GM21360 (cell line): ENCODE measurements around the gene ALPK1.
"Not testable (repeated sequence)": the region's sequence is repeated elsewhere in the genome, so short reads cannot be mapped to it uniquely, and the experiment has no call there.

Source experiments
- ATAC-seq: cut with Tn5 transposase; IDR thresholded peaks from one replicate; pipeline ENCODE4 v1.9.1; 2021; ENCODE audit warnings: mild to moderate bottlenecking, moderate library complexity; ENCODE audit not compliant: unreplicated experiment

The ALPK1 gene

GRCh38 chr4:112377594-112378242 is 80.5 kb downstream of the ALPK1 start:
- no peak for ATAC-seq

- no peak for ATAC-seq
Measured at GRCh38 chr4:112378243-112378620, 81.1 kb downstream of the ALPK1 start.

GRCh38 chr4:112378858-112379257 is 81.7 kb downstream of the ALPK1 start:
- ATAC-seq, result no peak

- ATAC-seq, result no peak
Measured at GRCh38 chr4:112379306-112379705, 82.1 kb downstream of the ALPK1 start.

- no peak for ATAC-seq
Measured at GRCh38 chr4:112381996-112382692, 85.0 kb downstream of the ALPK1 start.

- no peak for ATAC-seq
Measured at GRCh38 chr4:112386071-112386470, 88.9 kb downstream of the ALPK1 start.

- ATAC-seq, result no peak
Measured at GRCh38 chr4:112402098-112402497, 104.9 kb downstream of the ALPK1 start.

- ATAC-seq, result no peak
Measured at GRCh38 chr4:112403101-112403945, 106.2 kb downstream of the ALPK1 start.

GRCh38 chr4:112410364-112410763 is 113.2 kb downstream of the ALPK1 start:
- no peak for ATAC-seq

GRCh38 chr4:112410804-112411203 is 113.6 kb downstream of the ALPK1 start:
- no peak for ATAC-seq

- no peak for ATAC-seq
Measured at GRCh38 chr4:112411781-112412550, 114.8 kb downstream of the ALPK1 start.

GRCh38 chr4:112416464-112416863 is 119.3 kb downstream of the ALPK1 start:
- no peak for ATAC-seq

GRCh38 chr4:112418092-112418491 is 120.9 kb downstream of the ALPK1 start:
- no peak for ATAC-seq

GRCh38 chr4:112421911-112422310 is 124.7 kb downstream of the ALPK1 start:
- ATAC-seq, result no peak

- no peak for ATAC-seq
Measured at GRCh38 chr4:112422644-112423043, 125.5 kb downstream of the ALPK1 start.

GRCh38 chr4:112423591-112423990 is 126.4 kb downstream of the ALPK1 start:
- ATAC-seq, result no peak

- no peak for ATAC-seq
Measured at GRCh38 chr4:112425823-112426222, 128.7 kb downstream of the ALPK1 start.

GRCh38 chr4:112426416-112426815 is 129.2 kb downstream of the ALPK1 start:
- no peak for ATAC-seq

GRCh38 chr4:112431158-112431557 is 134.0 kb downstream of the ALPK1 start:
- no peak for ATAC-seq

- ATAC-seq, result no peak
Measured at GRCh38 chr4:112436987-112437386, 139.8 kb downstream of the ALPK1 start.

GRCh38 chr4:112442226-112442625 is 145.1 kb downstream of the ALPK1 start:
- ATAC-seq, result not testable (repeated sequence)
